SH-SY5Y (cell line): ENCODE measurements around the gene PRKCH.

Experiments used
- GATA2 ChIP-seq: IDR thresholded peaks from 2 replicates; pipeline ENCODE4 v1.6.1; 2011; ENCODE audit warnings: mild to moderate bottlenecking, low read depth, low read length
- GATA3 ChIP-seq: IDR thresholded peaks from 2 replicates; pipeline ENCODE4 v1.6.1; 2011; ENCODE audit warnings: low read depth, mild to moderate bottlenecking, low read length, moderate library complexity

PRKCH gene

DNA sequence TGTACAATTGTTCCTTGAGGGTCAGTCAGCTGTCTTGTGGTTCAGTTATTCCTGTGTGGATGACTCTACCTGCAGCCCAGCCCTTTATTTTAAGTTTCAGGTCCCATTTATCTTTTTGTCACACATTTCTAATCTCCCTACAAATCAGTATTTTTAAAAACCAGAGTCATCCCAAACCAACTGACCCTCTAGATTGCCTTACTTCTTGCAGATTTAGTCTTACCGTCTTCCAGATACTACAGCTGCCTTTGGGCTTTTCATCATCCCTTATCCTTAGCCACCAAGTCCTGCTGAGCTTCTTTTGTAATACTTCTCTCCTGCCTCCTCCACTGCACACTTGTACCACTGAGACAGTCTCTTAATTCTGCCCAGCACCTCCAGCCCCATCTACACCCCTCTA lies 54.9 kb downstream of the PRKCH start:
- no peak for TF ChIP-seq GATA3

DNA sequence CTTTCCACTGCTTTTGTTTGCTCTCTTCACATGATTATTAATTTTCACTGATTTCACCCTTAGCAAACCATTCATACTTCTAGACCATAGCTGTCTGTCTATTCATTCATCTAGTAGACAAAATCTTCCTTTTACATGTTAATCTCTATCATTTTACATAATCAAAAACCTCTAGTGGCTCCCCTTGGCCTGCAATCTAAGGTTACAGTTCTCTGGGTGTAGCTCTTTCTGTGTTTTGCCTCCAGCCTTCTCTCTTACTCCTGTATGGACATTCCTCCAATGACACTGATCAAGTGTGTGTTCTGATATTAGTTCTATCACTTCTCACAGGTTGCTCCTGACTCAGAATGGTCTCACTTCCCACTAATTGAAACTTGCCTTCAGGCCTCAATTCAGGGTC lies 56.4 kb downstream of the PRKCH start:
- no peak for TF ChIP-seq GATA3
- no peak for TF ChIP-seq GATA2

DNA sequence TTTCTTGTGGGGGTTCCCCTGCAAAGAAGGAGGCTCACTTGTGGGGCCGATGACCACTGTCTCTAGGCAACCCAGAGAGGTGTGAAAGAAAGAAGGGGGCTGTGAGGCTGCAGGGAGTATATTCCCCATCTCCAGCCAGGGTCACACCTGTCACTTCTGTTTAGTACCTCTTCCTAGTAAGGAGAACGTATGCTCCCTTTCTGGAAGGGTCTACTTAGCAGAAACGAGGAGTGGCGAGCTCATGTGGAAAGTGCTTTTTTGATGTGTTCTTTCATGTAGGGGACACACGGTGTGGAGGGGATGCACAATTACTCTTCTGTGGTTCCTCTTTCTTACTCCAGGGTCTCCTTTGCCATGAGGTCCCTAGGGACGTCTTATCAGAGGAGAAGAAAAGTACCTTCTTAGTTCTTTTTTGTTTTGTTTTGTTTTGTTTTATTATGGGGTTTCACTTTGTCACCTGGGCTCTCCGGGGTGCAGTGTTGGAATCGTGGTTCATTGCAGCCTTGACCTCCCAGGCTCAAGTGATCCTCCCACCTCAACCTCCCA lies 58.3 kb downstream of the PRKCH start:
- TF ChIP-seq GATA2 (no peak), GATA3 (no peak)

DNA sequence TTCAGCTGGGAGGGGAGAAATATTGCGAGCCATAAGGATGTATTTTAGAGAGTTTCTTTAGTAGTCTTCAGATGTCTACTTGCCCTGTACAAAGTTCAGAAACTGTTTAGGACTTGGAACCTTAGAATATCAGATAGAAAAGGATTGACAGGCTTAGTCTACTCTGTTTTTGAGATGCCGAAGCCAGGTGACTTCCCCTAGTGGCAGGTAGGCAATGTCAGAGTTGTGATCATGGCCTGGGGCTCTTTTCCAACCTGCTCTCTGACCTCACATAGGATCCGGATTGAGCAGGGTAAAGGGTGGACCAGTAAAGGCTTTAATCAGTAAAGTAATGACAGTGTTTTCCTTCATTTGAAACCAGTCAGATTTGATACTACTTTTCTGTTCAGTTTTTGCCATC lies 59.6 kb downstream of the PRKCH start:
- TF ChIP-seq GATA3 (no peak), GATA2 (no peak)

DNA sequence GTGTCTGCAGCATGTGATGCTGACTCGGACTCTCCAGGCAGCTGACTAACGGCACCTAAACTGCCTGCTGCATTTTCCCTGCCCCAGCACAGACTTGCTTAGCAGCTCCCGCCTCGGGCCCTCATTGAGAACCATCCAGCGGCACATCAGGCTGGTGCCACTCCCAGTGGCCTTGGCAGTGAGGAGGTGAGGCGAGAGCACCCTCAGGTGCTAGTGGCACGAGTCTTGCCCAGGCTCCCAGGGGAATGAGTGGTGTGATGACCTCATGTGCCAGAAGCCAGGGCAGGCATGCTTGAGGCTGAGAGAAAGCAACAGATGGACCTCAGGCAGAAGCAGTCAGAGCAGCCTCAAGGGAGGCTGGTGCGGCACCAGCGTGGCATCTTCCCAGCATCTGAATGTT lies 60.2 kb downstream of the PRKCH start:
- TF ChIP-seq GATA3 (no peak), GATA2 (no peak)

DNA sequence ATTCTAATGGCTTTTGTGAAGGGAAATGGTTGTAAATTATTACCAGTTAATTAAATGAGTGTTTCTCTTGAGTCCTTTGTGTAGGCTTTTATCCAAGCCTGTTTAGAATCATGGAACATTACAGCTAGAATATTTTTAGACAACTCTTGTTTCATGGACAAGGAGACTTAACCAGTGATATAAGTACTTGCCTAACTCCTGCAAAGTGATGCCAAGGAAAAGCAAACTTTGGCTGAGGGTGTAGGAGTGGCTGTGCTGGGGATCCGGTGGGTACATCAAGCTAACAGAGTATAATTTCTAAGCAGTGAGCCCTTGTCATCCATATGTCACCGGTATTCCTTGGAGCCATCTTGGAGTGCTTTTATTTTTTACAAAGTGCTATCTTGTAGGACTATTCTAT lies 61.5 kb downstream of the PRKCH start:
- no peak for TF ChIP-seq GATA2
- TF ChIP-seq GATA3 = no peak

DNA sequence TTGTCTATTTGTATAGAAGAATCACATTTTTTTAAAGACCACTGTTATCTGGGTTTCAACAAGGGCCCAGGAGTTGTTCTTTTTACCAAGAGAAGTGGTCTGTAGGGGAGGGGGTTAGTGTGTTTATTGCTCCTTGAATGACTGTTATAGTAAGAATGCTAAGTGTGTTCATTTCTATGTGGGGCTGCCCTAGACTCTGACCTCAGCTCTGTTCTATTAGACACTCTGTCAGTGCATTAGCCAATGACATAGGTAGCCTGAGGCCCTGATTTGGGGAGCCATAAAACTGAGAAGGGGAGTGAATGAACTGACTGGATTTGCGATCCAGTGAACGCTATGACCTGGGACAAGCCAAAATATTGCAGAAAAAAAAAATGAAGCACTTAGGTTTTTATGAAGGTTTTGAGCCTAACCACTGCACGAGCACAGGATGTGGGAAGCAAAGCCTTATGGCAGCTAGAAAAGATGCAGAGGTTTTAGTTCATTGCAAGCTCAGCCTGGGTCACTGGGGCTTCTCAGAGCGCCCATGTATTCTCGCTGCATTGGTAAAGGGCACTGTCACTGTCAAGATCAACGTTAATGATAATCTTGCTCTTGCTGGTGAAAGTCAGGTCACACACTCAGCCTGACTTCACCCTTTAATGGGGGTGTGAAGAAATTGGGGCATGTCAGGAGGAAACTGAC lies 63.8 kb downstream of the PRKCH start:
- TF ChIP-seq GATA3 = no peak
- TF ChIP-seq GATA2 = no peak

DNA sequence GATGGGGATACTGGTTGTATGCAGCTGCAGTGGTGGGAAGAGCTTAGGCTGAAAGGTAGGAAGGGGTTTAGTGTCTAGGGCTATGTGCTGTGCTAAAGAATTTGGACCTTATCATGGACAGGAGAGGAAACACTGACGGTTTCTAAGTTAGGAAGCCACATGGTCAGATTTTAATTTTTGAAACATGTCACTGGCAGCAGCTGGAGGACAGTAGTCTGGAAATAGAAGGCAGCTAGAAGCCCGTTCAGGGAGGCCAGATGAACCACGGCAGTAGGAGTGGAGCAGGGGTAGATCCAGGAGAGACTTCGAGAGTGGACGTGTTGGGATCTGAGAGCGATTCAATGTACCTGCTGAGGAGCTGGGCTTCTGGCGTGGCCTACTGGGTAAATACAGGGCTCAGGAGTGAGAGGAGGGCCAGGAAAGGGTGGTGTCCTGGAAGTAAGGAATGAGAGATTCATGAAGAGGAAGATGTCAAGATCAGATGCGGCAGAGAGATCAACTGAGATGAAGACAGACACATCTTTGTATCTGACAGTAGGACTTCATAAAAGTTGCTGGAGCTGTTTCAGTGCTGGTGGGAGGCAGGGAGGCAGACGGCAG lies 64.9 kb downstream of the PRKCH start:
- TF ChIP-seq GATA2 (no peak), GATA3 (no peak)

DNA sequence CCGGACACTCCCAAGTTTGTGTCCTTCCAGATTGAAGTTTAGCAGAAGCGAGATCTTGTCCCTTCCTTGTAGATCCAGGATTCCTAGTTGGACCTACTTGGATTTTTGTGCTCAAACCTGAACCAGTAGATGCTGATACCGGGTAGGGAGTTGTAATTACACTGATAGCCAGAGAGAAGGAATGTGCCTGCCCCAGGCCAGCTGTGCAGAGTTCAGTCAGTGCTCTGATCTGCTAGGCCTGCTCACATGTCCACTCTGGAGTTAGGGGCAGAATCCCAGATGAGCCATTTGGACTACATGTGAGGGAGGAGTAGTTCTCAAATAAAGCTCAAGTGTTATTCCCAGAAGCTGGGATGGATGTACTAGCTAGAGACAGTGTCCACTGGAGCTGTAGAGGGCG lies 65.7 kb downstream of the PRKCH start:
- TF ChIP-seq GATA3 (no peak), GATA2 (no peak)

DNA sequence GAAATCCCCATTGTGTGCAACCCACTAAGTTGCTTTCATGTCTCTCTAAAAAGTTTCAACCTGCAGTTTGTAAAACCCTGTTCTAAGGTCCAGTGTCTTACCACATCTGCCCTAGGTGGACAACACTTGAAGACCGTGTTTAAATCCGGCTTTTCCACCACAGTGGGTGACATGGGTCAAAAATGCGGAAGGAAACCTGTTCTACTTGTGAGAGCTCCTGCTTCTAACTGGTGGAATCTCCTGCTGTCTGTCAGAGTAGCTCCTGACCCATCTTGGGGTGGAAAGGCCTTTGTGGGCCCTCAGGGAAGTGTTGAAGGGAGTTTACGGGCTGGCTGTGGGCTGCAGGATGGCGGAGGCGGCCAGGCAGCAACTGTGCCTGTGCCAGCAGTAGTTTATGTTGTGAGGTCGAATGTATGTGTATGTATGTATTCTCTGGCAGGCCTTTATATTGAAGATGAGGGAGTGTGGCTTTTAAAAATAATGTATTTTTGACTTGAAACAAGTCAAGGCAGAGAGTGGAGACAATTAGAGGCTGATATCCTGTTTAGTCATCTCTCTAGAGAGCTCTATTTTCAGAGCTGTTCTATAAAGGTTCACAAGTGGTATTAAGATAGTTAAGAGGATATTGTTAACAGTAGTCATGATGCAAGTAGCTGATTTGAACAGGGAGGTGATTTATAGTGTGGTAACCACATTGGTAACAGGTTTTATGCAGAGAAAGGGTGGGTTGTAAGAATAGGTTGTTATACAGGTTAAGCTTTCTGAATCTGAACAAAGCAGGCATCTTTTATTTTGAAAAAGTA lies 67.0 kb downstream of the PRKCH start:
- TF ChIP-seq GATA2 (no peak), GATA3 (no peak)

DNA sequence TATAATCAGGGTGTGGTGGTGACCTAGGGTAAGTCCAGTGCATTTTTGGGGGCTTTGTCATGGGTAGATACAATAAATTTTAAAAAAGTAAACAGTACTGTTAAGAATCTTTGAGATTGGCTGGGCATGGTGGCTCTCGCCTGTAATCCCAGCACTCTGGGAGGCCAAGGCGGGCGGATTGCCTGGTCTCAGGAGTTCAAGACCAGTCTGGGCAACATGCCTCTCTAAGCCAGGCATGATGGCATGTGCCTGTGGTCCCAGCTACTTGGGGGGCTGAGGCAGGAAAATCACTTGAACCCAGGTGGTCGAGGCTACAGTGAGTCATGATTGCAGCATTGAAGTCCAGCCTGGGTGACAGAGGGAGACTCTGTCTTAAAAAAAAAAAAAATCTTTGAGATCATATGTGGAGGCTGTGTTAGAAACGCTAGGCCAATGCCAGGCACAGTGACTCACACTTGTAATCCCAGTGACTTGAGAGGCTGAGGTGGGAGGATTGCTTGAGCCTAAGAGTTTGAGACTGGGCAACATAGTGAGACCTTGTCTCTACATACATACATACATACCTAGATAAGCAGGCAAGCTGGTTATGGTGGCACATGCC lies 67.7 kb downstream of the PRKCH start:
- TF ChIP-seq GATA2 (no peak), GATA3 (no peak)

DNA sequence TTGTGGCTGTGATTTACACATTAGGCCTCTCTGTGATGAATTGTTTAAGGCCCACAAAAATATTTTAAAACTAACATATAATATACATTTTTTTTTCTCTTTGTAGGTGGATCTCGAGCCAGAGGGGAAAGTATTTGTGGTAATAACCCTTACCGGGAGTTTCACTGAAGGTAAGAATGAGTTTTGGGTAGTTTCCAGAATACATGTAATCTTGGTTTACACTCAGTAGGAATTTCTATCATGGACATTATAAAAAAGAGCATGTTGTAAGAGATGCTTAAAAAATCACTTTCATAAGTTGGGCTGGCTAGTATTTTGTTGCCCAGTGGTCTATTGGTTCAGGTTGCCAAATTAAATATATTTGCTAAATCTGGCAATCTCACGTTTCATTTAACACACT lies 69.7 kb downstream of the PRKCH start:
- no peak for TF ChIP-seq GATA2
- TF ChIP-seq GATA3 = no peak

DNA sequence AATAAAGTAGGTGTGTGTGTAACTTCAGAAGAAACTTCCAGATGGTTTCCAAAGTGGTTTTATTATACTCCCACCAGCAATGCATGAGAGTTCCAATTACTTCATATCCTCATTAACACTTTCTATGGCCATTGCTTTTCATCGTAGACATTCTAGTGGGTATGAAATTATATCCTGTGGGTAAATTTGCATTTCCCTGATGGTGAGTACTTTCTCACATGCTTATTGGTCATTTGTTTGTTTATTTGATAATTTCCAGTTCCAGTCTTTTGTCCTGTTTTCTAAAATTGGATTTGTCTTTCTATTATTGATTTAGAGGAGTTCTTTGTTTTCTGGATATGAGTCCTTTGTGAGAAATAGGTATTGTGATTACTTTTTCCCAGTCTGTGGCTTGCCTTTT lies 70.9 kb downstream of the PRKCH start:
- TF ChIP-seq GATA3 = no peak
- no peak for TF ChIP-seq GATA2

DNA sequence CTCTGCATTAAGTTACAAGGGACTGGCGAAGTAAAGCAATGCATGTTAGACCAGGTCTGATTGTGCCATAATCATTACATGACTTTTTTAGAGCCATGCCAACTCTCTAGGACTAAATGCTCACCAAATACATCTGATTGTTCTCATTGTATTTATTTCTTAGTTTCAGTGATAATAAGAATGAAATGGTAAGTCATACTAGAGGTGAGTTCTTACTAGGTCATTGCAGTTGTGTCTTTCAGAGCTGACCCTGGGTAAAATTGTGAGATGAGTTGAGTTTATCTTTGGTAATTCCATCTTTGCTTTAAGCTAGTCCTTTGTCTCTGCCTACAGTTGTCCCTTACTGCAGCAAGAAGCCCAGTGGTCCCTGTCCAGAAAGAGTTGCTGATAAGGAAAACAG lies 73.2 kb downstream of the PRKCH start:
- no peak for TF ChIP-seq GATA3
- no peak for TF ChIP-seq GATA2

DNA sequence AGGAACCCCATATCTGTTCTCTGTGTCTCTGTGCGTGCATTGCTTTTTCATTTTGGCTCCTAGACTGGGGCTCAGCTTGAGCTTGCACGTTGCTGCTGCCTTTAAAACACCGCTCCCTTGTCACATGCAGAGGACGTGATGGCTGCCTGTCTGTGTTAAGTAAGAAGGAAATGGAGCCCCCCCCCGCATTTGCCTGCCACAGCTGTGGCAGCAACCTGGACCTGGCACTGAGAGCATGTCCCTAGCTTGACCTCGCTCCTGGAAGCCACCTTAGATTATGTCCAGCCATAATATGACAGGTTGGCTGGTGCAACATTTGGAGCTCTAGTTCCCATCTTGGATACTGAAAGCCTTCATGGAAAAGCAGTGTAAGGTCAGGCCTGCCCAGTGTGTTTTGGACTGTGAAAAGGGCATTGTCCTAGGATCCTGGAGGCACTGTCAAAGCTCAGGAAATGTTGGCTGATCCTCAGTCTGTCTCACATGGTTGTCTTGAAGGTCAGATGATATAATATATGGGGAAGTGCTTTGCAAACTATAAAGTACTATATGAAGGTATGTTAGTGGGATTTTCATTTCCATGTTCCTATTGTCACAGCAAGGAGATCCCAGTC lies 73.8 kb downstream of the PRKCH start:
- no peak for TF ChIP-seq GATA2
- TF ChIP-seq GATA3 = no peak
